Hepatocyte (in vitro differentiated cells): Measurements from ENCODE around the gene ZNF747. TPM values are rescaled to one million over a fixed set of nuclear protein-coding genes. Genes with fewer than 3 reads are reported as not detected.
A peak's percentile ranks its signal among the peaks of the same experiment; 100 is the strongest.

Experiments used
- DNase-seq: peaks from one replicate; pipeline ENCODE4 v3.0.0-alpha.2; 2016; ENCODE audit warnings: low spot score
- H2AFZ ChIP-seq: fragments of 200-600 bp; sonication (generic); 2 replicates; pipeline ENCODE4 v1.6.0; 2016; ENCODE audit warnings: antibody characterized with exemption, mild to moderate bottlenecking
- H3K27ac ChIP-seq: fragments of 200-600 bp; sonication (generic); 2 replicates; pipeline ENCODE4 v1.5.1; 2016; ENCODE audit warnings: mild to moderate bottlenecking
- H3K27me3 ChIP-seq: fragments of 200-600 bp; sonication (generic); 2 replicates; pipeline ENCODE4 v1.6.1; 2016
- H3K36me3 ChIP-seq: fragments of 200-600 bp; sonication (generic); replicated peaks from 2 replicates; pipeline ENCODE4 v1.5.1; 2016; ENCODE audit warnings: low read depth; ENCODE audit not compliant: insufficient read depth
- H3K4me1 ChIP-seq: fragments of 200-600 bp; sonication (generic); 2 replicates; pipeline ENCODE4 v1.5.1; 2016; ENCODE audit warnings: mild to moderate bottlenecking, moderate library complexity; ENCODE audit not compliant: insufficient read depth
- H3K4me2 ChIP-seq: fragments of 200-600 bp; sonication (generic); 2 replicates; pipeline ENCODE4 v1.6.0; 2016
- H3K4me3 ChIP-seq: fragments of 200-600 bp; sonication (generic); 2 replicates; pipeline ENCODE4 v1.5.1; 2016; ENCODE audit warnings: mild to moderate bottlenecking
- H3K79me2 ChIP-seq: fragments of 200-600 bp; sonication (generic); 2 replicates; pipeline ENCODE4 v1.6.0; 2017; ENCODE audit warnings: mild to moderate bottlenecking
- H3K9me2 ChIP-seq: fragments of 200-600 bp; sonication (generic); replicated peaks from 2 replicates; pipeline ENCODE4 v1.6.0; 2017; ENCODE audit warnings: mild to moderate bottlenecking; ENCODE audit not compliant: insufficient read depth
- H3K9me3 ChIP-seq: fragments of 200-600 bp; sonication (generic); 2 replicates; pipeline ENCODE4 v1.5.1; 2016; ENCODE audit warnings: low read depth, mild to moderate bottlenecking
- H4K20me1 ChIP-seq: fragments of 200-600 bp; sonication (generic); 2 replicates; pipeline ENCODE4 v1.6.0; 2016; ENCODE audit warnings: mild to moderate bottlenecking; ENCODE audit not compliant: insufficient read depth, poor library complexity, severe bottlenecking
- CTCF ChIP-seq: fragments of 200-600 bp; sonication (generic); IDR thresholded peaks from 2 replicates; pipeline ENCODE4 v1.5.1; 2016; ENCODE audit warnings: antibody characterized with exemption, mild to moderate bottlenecking; ENCODE audit not compliant: poor library complexity
- EZH2 ChIP-seq: fragments of 200-600 bp; sonication (generic); IDR thresholded peaks from 2 replicates; pipeline ENCODE4 v1.6.1; 2016; ENCODE audit warnings: antibody characterized with exemption, mild to moderate bottlenecking, borderline replicate concordance
- EZH2phosphoT487 ChIP-seq: fragments of 200-600 bp; sonication (generic); IDR thresholded peaks from one replicate; pipeline ENCODE4 v1.6.1; 2018; ENCODE audit warnings: antibody characterized with exemption, mild to moderate bottlenecking, low read depth, moderate library complexity; ENCODE audit not compliant: unreplicated experiment, severe bottlenecking
- WGBS: methylation state at CpG from one replicate; pipeline ENCODE4 v1.1.6; 2016; ENCODE audit warnings: low lambda C conversion rate; ENCODE audit errors: missing lambda C conversion rate; 5-methylcytosine and 5-hydroxymethylcytosine counted together
- polyA plus RNA-seq: library from polyadenylated mRNA; unstranded; fragments of >200 nt; fragmentation: Nextera tagmentation; extraction: Ambion mirVana; gene quantifications from 2 replicates; pipeline ENCODE4 v1.2.1, GENCODE V29; 2016
- total RNA-seq: library from RNA; depleted of rRNA; stranded (reverse); fragments of >200 nt; gene quantifications from 2 replicates; pipeline ENCODE4 v1.2.3, GENCODE V29; 2014

Gene ZNF747
- total and polyA plus RNA-seq, 2 experiments from 2014 or later, result 9.9 to 11.1 TPM

- Histone ChIP-seq H3K27ac (peak overlapping the region; percentile 82), H4K20me1 (no peaks in the 10 kb centered on the region)
- 93% methylated on average over 21 of the region's 21 CpGs for WGBS
These were observed 24.2 kb upstream of the ZNF747 start for GRCh38 chr16:30558789-30559377.

DNA sequence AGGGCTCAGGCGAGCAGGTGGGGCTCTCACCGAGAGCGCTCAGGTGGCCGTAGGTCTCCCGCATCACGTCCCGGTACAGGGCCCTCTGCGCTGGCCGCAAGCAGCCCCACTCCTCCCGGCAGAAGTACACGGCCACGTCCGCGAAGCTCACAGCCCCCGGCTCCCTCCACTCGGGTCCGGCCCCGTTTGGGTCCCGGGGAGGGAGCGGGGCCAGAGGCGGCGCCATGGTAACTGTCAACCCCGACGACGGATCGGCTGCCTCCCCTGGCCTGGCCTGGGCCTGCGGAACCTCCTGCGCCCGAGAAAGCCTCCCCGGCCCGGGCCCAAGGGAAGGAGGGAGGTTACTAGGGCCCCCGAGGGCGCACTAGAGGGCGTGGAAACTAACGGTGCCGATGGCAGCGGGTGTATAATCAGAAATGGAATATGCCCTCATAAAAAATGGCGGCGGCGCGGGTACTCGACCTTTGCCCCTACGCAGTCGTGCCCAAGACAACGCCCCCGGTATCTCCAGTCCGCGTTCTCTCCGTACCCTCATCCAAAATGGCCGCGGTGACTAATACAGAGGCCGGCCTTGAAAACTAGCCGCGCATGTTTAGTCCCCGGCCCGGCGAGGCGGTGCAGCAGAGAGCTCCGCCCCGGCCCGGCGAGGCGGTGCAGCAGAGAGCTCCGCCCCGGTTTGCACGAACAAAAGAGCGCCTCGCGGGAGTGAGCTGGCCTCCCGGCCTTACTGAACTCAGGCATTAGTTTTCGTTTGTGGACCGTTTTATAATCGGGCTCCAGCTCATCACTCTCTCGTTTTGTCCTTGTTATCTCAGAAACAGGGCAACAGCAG lies 23.5 kb upstream of the ZNF747 start, which contains the start of gene ZNF764:
Gene ZNF764, minus strand, starts transcription at position 418 of the 832 bp plus-strand sequence. Its CDS starts 192 bp downstream, at position 226.
- Histone ChIP-seq H3K27me3 (no peaks in the 10 kb centered on the region), H3K9me2 (no peaks in the 10 kb centered on the region), H3K4me1 (peaks cover 18% of the 10 kb centered on the region), H3K4me3 (peak within 1 kb of the TSS; percentile 35), H3K4me2 (peak within 1 kb of the TSS; percentile 98), H3K27ac (peak within 1 kb of the TSS; percentile 93), H3K9me3 (no peaks in the 10 kb centered on the region), H3K79me2 (peaks cover 42% of the 10 kb centered on the region), H4K20me1 (no peaks in the 10 kb centered on the region), H2AFZ (peak within 1 kb of the TSS; percentile 33), H3K36me3 (no peaks in the 10 kb centered on the region)
- WGBS, result 2% methylated on average over 71 of the region's 74 CpGs
- no peak for TF ChIP-seq CTCF
- no peak for TF ChIP-seq EZH2
- TF ChIP-seq EZH2phosphoT487, result no peak
- DNase-seq, result peak; percentile 99

More at GRCh38 chr16:30558789-30559377, 24.2 kb upstream of the ZNF747 start:
- H3K27me3 ChIP-seq, result no peaks in the 10 kb centered on the region
- H3K4me3 ChIP-seq, result no peak overlapping the region
- no peaks in the 10 kb centered on the region for H3K9me3 ChIP-seq
- no peak for TF ChIP-seq CTCF
- no peaks in the 10 kb centered on the region for H3K36me3 ChIP-seq
- H3K9me2 ChIP-seq, result no peaks in the 10 kb centered on the region
- H3K4me2 ChIP-seq, result peak overlapping the region; percentile 65
- H3K4me1 ChIP-seq, result peaks cover 17% of the 10 kb centered on the region
- H3K79me2 ChIP-seq, result peaks cover 38% of the 10 kb centered on the region
- no peak for DNase-seq
- peak overlapping the region; percentile 27 for H2AFZ ChIP-seq

DNA sequence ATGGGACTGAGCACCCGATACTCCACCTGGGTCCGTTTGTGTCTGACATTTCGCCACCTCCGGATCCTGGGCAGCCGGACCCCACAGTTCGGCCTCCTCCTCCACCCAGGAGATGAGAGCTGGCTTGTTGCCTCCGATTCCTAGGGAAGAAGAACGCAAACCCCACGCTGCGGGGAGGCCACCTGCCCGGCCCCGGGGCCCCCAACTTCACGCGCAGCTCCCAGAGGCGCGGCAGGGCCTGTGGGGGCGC lies 23.0 kb upstream of the ZNF747 start:
- TF ChIP-seq EZH2 (no peak), CTCF (no peak), EZH2phosphoT487 (no peak)
- no peak for DNase-seq
- H2AFZ ChIP-seq, result peak overlapping the region; percentile 33
- H3K79me2 ChIP-seq, result peaks cover 46% of the 10 kb centered on the region
- 6% methylated on average over 10 of the region's 17 CpGs for WGBS
- peak overlapping the region; percentile 35 for H3K4me3 ChIP-seq
- H3K9me2 ChIP-seq, result no peaks in the 10 kb centered on the region
- no peaks in the 10 kb centered on the region for H4K20me1 ChIP-seq
- H3K27me3 ChIP-seq, result no peaks in the 10 kb centered on the region
- H3K4me1 ChIP-seq, result peaks cover 18% of the 10 kb centered on the region
- H3K4me2 ChIP-seq, result peak overlapping the region; percentile 98
- no peaks in the 10 kb centered on the region for H3K9me3 ChIP-seq
- H3K27ac ChIP-seq, result peak overlapping the region; percentile 93
- no peaks in the 10 kb centered on the region for H3K36me3 ChIP-seq
